Vagina (tissue), 2 donors: Measurements from ENCODE around the gene WNT5A.

Source experiments
- POLR2A ChIP-seq, 2 donors: fragments of 450-650 bp; IDR thresholded peaks; one replicate each; pipeline ENCODE4 v1.6.1; 2017; ENCODE audit warnings: antibody characterized with exemption in 2 of 2, mild to moderate bottlenecking in 2 of 2, moderate library complexity in 2 of 2
- POLR2AphosphoS5 ChIP-seq, 2 donors: sonication (generic); formaldehyde crosslinking; IDR thresholded peaks; one replicate each; pipeline ENCODE4 v1.9.0; 2017; ENCODE audit warnings: antibody characterized with exemption in 2 of 2, mild to moderate bottlenecking in 2 of 2, low read depth in 1 of 2; ENCODE audit not compliant: insufficient read depth in 1 of 2
- TF ChIP-seq, protein P1 (sequence below), 3 experiments: fragments of 450-650 bp in 2 of 3; fragments of 200-600 bp in 1 of 3; sonication (generic) in 1 of 3; IDR thresholded peaks; one replicate each; pipeline ENCODE4 v1.5.1; 2017 to 2019; ENCODE audit warnings: antibody characterized with exemption in 3 of 3, mild to moderate bottlenecking in 2 of 3, moderate library complexity in 2 of 3

DNA sequence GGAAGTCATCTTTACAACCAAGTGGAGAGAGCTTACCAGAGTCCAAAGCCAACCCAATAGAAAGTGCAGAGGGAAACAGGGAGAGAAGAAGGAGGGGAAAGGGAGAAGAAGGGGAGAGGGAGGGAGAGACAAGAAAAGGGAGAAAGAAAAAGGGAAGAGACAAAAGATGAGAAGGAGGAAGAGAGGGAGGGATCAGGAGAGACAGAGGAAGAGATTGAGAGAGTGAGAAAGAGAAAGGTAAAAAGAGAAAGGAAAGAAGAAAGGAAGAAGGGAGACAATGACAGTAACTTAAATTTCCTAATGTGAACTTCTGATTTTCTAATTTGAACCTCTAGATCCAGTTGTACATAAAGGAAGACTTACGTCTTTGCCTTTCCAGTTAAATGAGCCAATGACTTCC lies 20.7 kb upstream of the WNT5A start:
- TF ChIP-seq, protein P1, sequence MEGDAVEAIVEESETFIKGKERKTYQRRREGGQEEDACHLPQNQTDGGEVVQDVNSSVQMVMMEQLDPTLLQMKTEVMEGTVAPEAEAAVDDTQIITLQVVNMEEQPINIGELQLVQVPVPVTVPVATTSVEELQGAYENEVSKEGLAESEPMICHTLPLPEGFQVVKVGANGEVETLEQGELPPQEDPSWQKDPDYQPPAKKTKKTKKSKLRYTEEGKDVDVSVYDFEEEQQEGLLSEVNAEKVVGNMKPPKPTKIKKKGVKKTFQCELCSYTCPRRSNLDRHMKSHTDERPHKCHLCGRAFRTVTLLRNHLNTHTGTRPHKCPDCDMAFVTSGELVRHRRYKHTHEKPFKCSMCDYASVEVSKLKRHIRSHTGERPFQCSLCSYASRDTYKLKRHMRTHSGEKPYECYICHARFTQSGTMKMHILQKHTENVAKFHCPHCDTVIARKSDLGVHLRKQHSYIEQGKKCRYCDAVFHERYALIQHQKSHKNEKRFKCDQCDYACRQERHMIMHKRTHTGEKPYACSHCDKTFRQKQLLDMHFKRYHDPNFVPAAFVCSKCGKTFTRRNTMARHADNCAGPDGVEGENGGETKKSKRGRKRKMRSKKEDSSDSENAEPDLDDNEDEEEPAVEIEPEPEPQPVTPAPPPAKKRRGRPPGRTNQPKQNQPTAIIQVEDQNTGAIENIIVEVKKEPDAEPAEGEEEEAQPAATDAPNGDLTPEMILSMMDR (IDR thresholded peaks at IDR 0.05), result no peak
- TF ChIP-seq POLR2AphosphoS5 (IDR thresholded peaks at IDR 0.05; ENCODE audit: insufficient read depth in 1 of 2, low read depth in 1 of 2) (no peak), POLR2A (IDR thresholded peaks at IDR 0.05) (no peak)
